Dermis blood vessel endothelial cell (primary cell): ENCODE measurements around the gene HMCN2. TPM values are rescaled to one million over a fixed set of nuclear protein-coding genes. Genes with fewer than 3 reads are reported as not detected.
"Not testable (repeated sequence)": the region's sequence is repeated elsewhere in the genome, so short reads cannot be mapped to it uniquely, and the experiment has no call there.

ENCODE experiments used
- DNase-seq: peaks from one replicate; pipeline ENCODE4 v3.0.0; 2010
- total RNA-seq: library from RNA; depleted of rRNA; stranded (reverse); fragments of >200 nt; gene quantifications from 2 replicates; pipeline ENCODE4 v1.2.3, GENCODE V29; 2014

The HMCN2 gene
- total RNA-seq, 1 donor from 2014 or later: 1.0 TPM

- no peak for DNase-seq
These were observed 26.2 kb upstream of the HMCN2 start for GRCh38 chr9:130239363-130239695.

- DNase-seq: no peak
These were observed 25.8 kb upstream of the HMCN2 start for GRCh38 chr9:130239741-130240241.

GRCh38 chr9:130240410-130241197 is 25.0 kb upstream of the HMCN2 start:
- peak; percentile 77 for DNase-seq

GRCh38 chr9:130241198-130241535 is 24.4 kb upstream of the HMCN2 start:
- DNase-seq: no peak

GRCh38 chr9:130242270-130243014 is 23.1 kb upstream of the HMCN2 start:
- no peak for DNase-seq

GRCh38 chr9:130243015-130243881 is 22.3 kb upstream of the HMCN2 start:
- DNase-seq: peak; percentile 62

- DNase-seq: no peak
These were observed 21.7 kb upstream of the HMCN2 start for GRCh38 chr9:130243882-130244170.

- DNase-seq: no peak
These were observed 20.9 kb upstream of the HMCN2 start for GRCh38 chr9:130244548-130245165.

- DNase-seq: no peak
These were observed 20.1 kb upstream of the HMCN2 start for GRCh38 chr9:130245474-130245873.

GRCh38 chr9:130246126-130246525 is 19.4 kb upstream of the HMCN2 start:
- DNase-seq: no peak

- DNase-seq: no peak
These were observed 10.6 kb upstream of the HMCN2 start for GRCh38 chr9:130254747-130255630.

- no peak for DNase-seq
These were observed 9.9 kb upstream of the HMCN2 start for GRCh38 chr9:130255631-130256134.

GRCh38 chr9:130256644-130257043 is 8.9 kb upstream of the HMCN2 start:
- DNase-seq: no peak

- DNase-seq: not testable (repeated sequence)
These were observed 7.4 kb upstream of the HMCN2 start for GRCh38 chr9:130258137-130258536.

GRCh38 chr9:130259044-130259443 is 6.5 kb upstream of the HMCN2 start:
- DNase-seq: no peak

GRCh38 chr9:130260816-130261765 is 4.5 kb upstream of the HMCN2 start:
- no peak for DNase-seq

- no peak for DNase-seq
These were observed 3.4 kb upstream of the HMCN2 start for GRCh38 chr9:130262061-130262745.

- DNase-seq: no peak
These were observed 2.8 kb upstream of the HMCN2 start for GRCh38 chr9:130262771-130263170.

GRCh38 chr9:130263601-130264413 is 1.8 kb upstream of the HMCN2 start:
- peak; percentile 68 for DNase-seq
